HAP-1 (cell line): ENCODE results near the gene AKAP7.
"Not testable (repeated sequence)": the region's sequence is repeated elsewhere in the genome, so short reads cannot be mapped to it uniquely, and the experiment has no call there.

ENCODE experiments used
- DNase-seq, 2 experiments: peaks; one replicate each; pipeline ENCODE4 v3.0.0-alpha.2; 2016 to 2020; ENCODE audit warnings: low spot score in 2 of 2
- H3K27me3 ChIP-seq: fragments of 250-450 bp; sonication (Bioruptor Pico); 2 replicates; pipeline ENCODE4 v1.5.1; 2020; ENCODE audit warnings: low read depth, mild to moderate bottlenecking, moderate library complexity
- H3K36me3 ChIP-seq: fragments of 250-450 bp; sonication (Bioruptor Pico); replicated peaks from 2 replicates; pipeline ENCODE4 v1.5.1; 2020; ENCODE audit warnings: mild to moderate bottlenecking
- H3K4me1 ChIP-seq: fragments of 250-450 bp; sonication (Bioruptor Pico); 2 replicates; pipeline ENCODE4 v1.5.1; 2020; ENCODE audit warnings: mild to moderate bottlenecking
- H3K4me3 ChIP-seq: fragments of 250-450 bp; sonication (Bioruptor Pico); 2 replicates; pipeline ENCODE4 v1.5.1; 2020; ENCODE audit warnings: mild to moderate bottlenecking, moderate library complexity
- H3K9me3 ChIP-seq: fragments of 250-450 bp; sonication (Bioruptor Pico); 2 replicates; pipeline ENCODE4 v1.5.1; 2020; ENCODE audit warnings: mild to moderate bottlenecking, moderate library complexity
- in situ Hi-C: fragments of 300-500 bp; cut with MboI; formaldehyde crosslinking; loops from 3 replicates; pipeline ENCODE4 v1.14.3; 2020; ENCODE audit warnings: low sequenced_read_pairs, inconsistent platforms, mixed read lengths

AKAP7 gene

DNA sequence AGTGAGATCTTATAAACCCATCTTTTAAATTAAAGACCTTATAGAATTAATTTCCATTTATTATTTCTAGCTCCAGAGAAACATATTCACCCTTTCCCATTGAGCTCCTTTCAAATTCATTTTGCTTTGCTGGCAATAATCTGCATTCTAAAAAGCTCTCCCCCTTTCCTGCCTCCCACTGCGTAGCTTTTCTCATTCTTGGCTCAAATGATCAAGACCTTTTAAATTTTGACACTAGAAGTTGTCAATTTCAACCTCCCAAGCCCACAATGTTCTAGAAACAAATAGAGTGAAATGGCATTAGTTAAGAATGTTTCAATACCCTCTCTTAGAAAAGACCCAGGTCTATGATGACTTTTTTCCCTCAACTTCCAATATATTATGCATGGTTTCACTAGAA, 186.9 kb downstream of the AKAP7 start:
- no peaks in the 10 kb centered on the region for H3K36me3 ChIP-seq
- H3K9me3 ChIP-seq = no peaks in the 10 kb centered on the region
- DNase-seq = no peak
- H3K4me1 ChIP-seq = no peaks in the 10 kb centered on the region
- H3K4me3 ChIP-seq = no peak overlapping the region
- no peaks in the 10 kb centered on the region for H3K27me3 ChIP-seq
- in situ Hi-C loops = no loop called here

- H3K27me3 ChIP-seq, DNase-seq, H3K4me1 ChIP-seq, in situ Hi-C loops, H3K9me3 ChIP-seq, H3K4me3 ChIP-seq, H3K36me3 ChIP-seq: not testable (repeated sequence)
Observed at GRCh38 chr6:131325669-131326068, 190.4 kb downstream of the AKAP7 start.

DNA sequence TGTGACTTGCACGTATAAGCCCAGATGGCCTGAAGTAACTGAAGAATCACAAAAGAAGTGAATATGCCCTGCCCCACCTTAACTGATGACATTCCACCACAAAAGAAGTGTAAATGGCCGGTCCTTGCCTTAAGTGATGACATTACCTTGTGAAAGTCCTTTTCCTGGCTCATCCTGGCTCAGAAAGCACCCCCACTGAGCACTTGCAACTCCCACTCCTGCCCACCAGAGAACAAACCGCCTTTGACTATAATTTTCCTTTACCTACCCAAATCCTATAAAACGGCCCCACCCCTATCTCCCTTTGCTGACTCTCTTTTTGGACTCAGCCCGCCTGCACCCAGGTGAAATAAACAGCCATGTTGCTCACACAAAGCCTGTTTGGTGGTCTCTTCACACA, 193.5 kb downstream of the AKAP7 start:
- H3K4me3 ChIP-seq, in situ Hi-C loops, H3K36me3 ChIP-seq, DNase-seq, H3K9me3 ChIP-seq, H3K4me1 ChIP-seq, H3K27me3 ChIP-seq: not testable (repeated sequence)

DNA sequence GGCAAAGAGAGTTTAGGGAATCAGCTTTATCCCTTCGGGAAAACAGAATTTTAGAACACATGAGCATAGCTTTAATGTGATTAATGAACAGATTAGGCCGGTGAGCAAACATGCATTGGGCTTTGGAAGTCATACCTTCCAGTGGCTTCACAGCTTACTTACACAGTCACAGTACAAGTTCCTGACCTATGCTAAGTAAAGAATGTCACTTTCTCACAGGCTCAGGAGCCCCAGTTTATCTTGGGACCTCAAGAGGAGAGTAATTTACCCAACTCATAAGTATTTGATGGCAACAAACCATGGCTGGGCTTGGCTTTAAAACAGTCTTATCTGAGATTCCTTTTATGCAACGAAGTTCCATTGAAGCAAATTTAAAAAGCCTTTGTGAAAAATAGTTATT, 195.9 kb downstream of the AKAP7 start:
- DNase-seq = no peak
- H3K9me3 ChIP-seq = no peaks in the 10 kb centered on the region
- no peak overlapping the region for H3K4me3 ChIP-seq
- no peaks in the 10 kb centered on the region for H3K4me1 ChIP-seq
- H3K36me3 ChIP-seq = no peaks in the 10 kb centered on the region
- in situ Hi-C loops = no loop called here
- no peaks in the 10 kb centered on the region; the same call in 1 of the 2 replicates for H3K27me3 ChIP-seq

- Histone ChIP-seq H3K4me1 (no peaks in the 10 kb centered on the region), H3K27me3 (no peaks in the 10 kb centered on the region; the same call in 1 of the 2 replicates)
- in situ Hi-C loops = no loop called here
Observed at GRCh38 chr6:131331873-131332781, 196.9 kb downstream of the AKAP7 start.

More at GRCh38 chr6:131331873-131332781, 196.9 kb downstream of the AKAP7 start:
- Histone ChIP-seq H3K9me3 (no peaks in the 10 kb centered on the region), H3K36me3 (no peaks in the 10 kb centered on the region), H3K4me3 (no peak overlapping the region)
- DNase-seq = no peak
